ENCODE results near the gene ABI1.

ABI1 gene

GRCh38 chr10:26741368-26741767 lies 119.4 kb downstream of the ABI1 start:
- TF ChIP-seq GABPA (IDR thresholded peaks at IDR 0.05; ENCODE audit: low read depth) (no peak), REST (IDR thresholded peaks at IDR 0.05; ENCODE audit: insufficient replicate concordance, low read depth) (no peak), POLR2AphosphoS5 (IDR thresholded peaks at IDR 0.05; ENCODE audit: low read depth) (0 out of 2 replicates have a peak, but pooled peaks have one; percentile 16)
- no peak for DNase-seq (ENCODE audit: low read depth in 1 of 2, low spot score in 1 of 2)
- Histone ChIP-seq H3K27me3 (ENCODE audit: insufficient read depth, poor library complexity, severe bottlenecking) (no peaks in the 10 kb centered on the region), H3K27ac (replicated peaks) (no peak overlapping the region), H3K4me3 (replicated peaks; ENCODE audit: insufficient read depth, low read length) (no peak overlapping the region)

- Histone ChIP-seq H3K27me3 (ENCODE audit: insufficient read depth, poor library complexity, severe bottlenecking) (no peaks in the 10 kb centered on the region), H3K27ac (replicated peaks) (no peak overlapping the region), H3K4me3 (replicated peaks; ENCODE audit: insufficient read depth, low read length) (no peak overlapping the region)
- no peak for DNase-seq (ENCODE audit: low read depth in 1 of 2, low spot score in 1 of 2)
- TF ChIP-seq CTCF (IDR thresholded peaks at IDR 0.05; ENCODE audit: insufficient read depth, low read length) = no peak
- TF ChIP-seq GABPA (IDR thresholded peaks at IDR 0.05; ENCODE audit: low read depth) = no peak
- TF ChIP-seq REST (IDR thresholded peaks at IDR 0.05; ENCODE audit: insufficient replicate concordance, low read depth) = no peak
- no peak for TF ChIP-seq SPI1 (IDR thresholded peaks at IDR 0.05; ENCODE audit: borderline replicate concordance, low read depth)
- TF ChIP-seq POLR2AphosphoS5 (IDR thresholded peaks at IDR 0.05; ENCODE audit: low read depth) = no peak
Measured at GRCh38 chr10:26739071-26739631, 121.6 kb downstream of the ABI1 start.

- H3K4me3 ChIP-seq (replicated peaks; ENCODE audit: insufficient read depth, low read length) = no peak overlapping the region
- H3K27ac ChIP-seq (replicated peaks) = no peak overlapping the region; the same call in 1 of the 2 replicates
- no peaks in the 10 kb centered on the region for H3K27me3 ChIP-seq (ENCODE audit: insufficient read depth, poor library complexity, severe bottlenecking)
- TF ChIP-seq REST (IDR thresholded peaks at IDR 0.05; ENCODE audit: insufficient replicate concordance, low read depth) (no peak), POLR2AphosphoS5 (IDR thresholded peaks at IDR 0.05; ENCODE audit: low read depth) (no peak), CTCF (IDR thresholded peaks at IDR 0.05; ENCODE audit: insufficient read depth, low read length) (no peak), SPI1 (IDR thresholded peaks at IDR 0.05; ENCODE audit: borderline replicate concordance, low read depth) (no peak), GABPA (IDR thresholded peaks at IDR 0.05; ENCODE audit: low read depth) (no peak)
- DNase-seq (ENCODE audit: low read depth in 1 of 2, low spot score in 1 of 2) = no peak
Measured at GRCh38 chr10:26738301-26738911, 122.4 kb downstream of the ABI1 start.

Measured in HL-60 (cell line).